HG03139 (cell line): Measurements from ENCODE around the gene MAST4.
A peak's percentile ranks its signal among the peaks of the same experiment; 100 is the strongest.
"Not testable (repeated sequence)": the region's sequence is repeated elsewhere in the genome, so short reads cannot be mapped to it uniquely, and the experiment has no call there.

Source experiments
- ATAC-seq: cut with Tn5 transposase; IDR thresholded peaks from one replicate; pipeline ENCODE4 v1.9.1; 2021; ENCODE audit not compliant: unreplicated experiment

MAST4 gene

DNA sequence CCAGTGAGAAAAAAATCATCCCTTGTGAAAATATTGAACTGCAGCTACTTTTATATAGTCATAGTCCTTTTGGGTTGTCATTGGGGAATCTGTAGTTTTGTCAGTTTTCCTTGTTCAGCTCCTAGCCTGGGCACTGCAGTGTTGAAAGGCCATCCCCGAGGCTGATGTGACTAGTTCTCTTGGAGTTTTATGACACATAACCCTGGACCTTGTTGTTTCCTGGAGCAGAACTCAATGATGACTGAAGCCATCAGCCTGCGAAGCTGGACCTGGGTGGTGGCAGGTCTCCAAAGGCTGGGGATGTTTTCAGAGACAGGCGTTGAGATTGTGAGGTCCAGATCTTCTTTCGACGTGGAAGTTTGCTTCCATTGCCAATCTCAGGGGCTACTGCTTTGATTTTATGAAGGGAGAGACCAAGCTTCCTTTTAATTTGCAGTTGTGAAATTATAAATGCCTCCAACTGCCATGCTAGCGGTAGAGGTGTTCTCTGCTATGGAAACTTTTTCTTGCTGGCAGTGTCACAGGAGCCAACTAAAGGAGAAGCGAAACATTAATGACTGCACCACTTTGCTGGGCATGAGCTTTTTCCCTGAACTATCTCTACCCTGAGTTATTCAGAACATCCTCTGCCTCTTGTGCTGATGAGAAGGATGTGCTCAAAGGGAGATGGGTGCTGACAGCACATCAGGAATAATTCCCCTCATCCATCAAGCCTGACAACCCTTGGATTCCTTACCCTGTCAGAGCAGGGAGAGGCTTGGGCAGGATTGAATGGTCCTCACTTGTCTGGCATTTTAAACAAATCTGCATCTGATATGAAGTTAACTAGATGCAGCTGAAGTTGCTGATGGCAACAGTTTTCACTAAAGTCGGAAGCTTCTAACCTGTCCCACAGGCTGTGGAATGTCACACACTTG is 209.6 kb downstream of the MAST4 start:
- no peak for ATAC-seq

GRCh38 chr5:66807743-66808142 is 211.6 kb downstream of the MAST4 start:
- no peak for ATAC-seq

DNA sequence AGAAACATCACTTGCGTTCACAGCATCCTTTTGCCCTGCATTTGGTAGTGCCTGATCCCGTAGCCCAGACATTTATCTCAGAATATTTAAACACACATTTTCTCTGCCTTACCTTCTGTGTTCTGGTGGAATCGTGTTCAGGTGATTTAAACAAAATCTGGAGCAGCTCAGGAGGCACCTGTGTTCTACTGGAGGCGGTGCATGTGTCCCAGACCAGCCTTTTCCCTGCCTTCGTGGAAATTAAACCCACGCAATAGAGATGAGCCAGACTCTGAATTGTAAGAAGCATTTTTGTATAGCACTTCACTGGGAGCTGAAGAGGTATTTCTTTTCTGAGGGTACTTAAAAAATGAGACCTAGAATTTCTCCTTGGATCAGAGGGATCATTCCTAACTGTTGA is 212.5 kb downstream of the MAST4 start:
- ATAC-seq = no peak

DNA sequence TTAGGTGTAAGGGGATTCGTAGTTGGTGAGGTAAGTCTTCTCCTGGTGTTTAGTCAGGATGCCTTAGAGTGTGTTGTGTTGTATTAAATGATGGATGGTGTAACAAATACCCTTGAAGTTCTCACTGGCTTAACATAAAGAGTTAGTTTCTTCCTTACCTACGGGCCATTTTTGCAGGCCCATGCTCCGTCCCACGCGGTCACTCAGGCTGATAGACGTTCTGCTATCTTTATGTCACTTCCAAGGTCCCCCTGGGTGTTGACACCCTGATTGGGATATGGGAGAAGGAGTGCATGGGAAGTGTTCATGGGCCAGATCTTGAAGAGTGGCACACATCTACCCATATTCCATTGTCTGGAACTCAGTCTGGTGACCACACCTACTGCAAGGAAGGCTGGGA is 214.0 kb downstream of the MAST4 start:
- ATAC-seq = no peak

- no peak for ATAC-seq
Observed at GRCh38 chr5:66810848-66811261, 214.7 kb downstream of the MAST4 start.

DNA sequence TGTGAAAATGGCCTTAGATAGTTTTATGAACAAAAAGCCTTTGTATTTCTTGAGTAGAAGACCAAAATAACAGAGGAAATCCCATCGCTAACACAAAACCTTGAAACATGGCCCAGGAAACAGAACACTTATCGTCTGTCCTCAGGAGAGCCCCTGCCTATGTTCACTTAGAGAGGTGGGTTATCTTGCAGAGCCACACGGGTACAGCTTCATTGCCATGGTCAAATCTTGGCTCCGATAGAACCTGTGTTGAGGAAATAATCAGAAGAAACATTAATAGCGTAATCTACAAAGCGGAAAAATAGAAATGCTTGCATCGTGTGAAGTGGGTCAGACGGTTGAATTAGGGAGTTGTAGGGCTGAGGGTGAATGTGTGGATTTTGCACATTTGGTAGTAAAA is 216.1 kb downstream of the MAST4 start:
- ATAC-seq = no peak

- no peak for ATAC-seq
Observed at GRCh38 chr5:66813306-66813705, 217.1 kb downstream of the MAST4 start.

DNA sequence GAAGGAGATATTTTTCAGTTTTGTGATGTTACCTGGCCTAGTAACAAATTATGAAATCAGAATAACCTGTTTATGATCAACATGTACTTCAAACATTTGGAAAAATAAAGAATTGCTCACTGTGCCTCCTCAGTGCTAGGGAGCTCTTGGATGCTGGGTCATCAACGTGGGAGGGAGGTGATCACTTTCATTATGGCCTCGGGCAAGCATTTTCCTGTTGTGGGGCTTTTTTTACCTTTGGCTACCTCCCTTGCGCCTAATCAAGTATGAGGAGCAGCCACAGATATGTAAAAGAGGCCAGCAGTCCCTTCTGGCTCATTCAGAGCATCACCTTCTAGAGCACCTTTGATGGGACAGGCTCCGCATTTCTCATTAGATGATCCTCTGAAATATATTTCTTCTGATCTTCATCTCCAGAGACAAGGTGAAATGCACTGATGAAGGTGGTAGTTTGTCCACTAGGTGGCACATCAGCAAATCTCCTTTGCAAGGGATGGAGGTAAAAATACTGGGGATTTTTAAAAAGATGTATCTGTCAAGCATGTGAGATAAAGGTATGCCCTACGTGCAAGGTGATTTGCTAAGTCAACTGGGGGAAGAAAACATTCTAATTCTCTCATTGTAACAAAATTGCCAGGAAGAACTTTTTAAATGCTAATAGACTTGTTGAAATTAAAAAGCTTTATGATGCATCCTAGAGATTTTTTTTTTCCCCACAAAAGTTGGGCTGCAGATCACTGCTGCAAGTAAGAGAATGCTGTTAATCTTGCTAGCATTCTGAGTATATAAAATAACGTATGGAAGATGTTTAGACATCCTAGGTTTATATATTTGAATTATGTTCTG is 218.2 kb downstream of the MAST4 start:
- ATAC-seq = no peak

DNA sequence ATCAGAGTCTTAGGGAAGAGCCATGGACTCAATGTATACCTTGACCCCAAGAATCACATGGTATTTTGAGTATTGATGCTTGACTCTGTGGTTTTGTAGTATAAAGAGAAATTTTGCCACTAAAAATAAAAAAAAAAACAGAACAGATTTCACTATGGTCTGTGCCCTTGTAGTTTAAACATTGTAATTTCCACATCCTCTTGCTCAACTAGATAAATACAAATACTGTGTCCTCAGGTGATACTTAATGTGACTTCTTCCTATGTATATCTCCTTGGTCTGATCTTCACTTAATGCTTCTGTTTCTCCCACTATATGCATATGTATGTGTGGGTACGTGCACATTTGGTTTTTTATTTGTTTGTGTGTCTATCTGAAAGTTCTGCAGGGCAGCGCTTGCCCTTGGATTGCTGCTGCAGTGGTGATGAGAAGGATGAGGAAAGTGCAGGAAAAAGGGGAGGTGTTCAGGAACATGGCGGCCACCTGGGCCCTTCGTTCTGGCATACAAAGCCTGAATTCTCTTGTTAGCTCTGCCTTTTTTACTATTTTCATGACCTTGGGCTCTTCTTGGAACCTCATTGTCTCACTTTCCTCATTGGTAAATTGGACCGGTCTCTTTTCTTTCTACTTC is 222.2 kb downstream of the MAST4 start:
- no peak for ATAC-seq

- no peak for ATAC-seq
Observed at GRCh38 chr5:66818935-66819328, 222.7 kb downstream of the MAST4 start.

- no peak for ATAC-seq
Observed at GRCh38 chr5:66820630-66821207, 224.5 kb downstream of the MAST4 start.

GRCh38 chr5:66821688-66822429 is 225.7 kb downstream of the MAST4 start:
- no peak for ATAC-seq

DNA sequence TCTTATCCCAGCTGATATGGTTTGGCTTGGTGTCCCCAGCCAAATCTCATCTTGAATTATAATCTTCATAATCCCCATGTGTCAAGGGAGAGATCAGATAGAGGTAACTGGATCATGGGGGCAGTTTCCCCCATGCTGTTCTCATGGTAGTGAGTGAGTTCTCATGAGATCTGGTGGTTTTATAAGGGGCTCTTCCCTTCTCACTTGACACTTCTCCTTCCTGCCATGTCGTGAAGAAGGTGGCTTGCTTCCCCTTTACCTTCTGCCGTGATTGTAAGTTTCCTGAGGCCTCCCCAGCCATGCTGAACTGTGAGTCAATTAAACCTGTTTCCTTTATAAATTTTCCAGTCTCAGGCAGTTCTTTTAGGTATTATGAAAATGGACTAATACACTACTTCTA is 226.7 kb downstream of the MAST4 start:
- not testable (repeated sequence) for ATAC-seq

- ATAC-seq = no peak
Observed at GRCh38 chr5:66824476-66824875, 228.3 kb downstream of the MAST4 start.

DNA sequence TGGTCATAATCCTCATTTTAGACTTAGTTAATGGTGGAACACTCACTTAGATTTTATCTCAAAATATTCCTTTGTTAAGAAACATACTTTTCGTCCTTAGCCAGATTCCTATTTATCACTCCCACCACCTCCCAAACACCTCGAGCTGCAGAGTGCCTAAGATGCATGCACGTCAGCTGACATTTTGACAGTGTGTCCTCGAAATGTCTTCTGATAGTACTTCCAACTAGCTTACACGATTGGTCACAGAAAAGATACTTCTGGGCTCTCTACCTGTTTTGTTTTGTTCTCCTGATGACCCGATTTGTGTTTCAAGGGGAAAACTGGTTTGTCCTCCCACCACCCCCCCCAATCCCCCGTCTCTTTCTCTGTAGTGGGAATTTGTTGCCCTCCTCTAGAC is 230.1 kb downstream of the MAST4 start:
- no peak for ATAC-seq

- ATAC-seq = no peak
Observed at GRCh38 chr5:66826696-66827095, 230.5 kb downstream of the MAST4 start.

GRCh38 chr5:66828046-66828547 is 231.9 kb downstream of the MAST4 start:
- no peak for ATAC-seq

DNA sequence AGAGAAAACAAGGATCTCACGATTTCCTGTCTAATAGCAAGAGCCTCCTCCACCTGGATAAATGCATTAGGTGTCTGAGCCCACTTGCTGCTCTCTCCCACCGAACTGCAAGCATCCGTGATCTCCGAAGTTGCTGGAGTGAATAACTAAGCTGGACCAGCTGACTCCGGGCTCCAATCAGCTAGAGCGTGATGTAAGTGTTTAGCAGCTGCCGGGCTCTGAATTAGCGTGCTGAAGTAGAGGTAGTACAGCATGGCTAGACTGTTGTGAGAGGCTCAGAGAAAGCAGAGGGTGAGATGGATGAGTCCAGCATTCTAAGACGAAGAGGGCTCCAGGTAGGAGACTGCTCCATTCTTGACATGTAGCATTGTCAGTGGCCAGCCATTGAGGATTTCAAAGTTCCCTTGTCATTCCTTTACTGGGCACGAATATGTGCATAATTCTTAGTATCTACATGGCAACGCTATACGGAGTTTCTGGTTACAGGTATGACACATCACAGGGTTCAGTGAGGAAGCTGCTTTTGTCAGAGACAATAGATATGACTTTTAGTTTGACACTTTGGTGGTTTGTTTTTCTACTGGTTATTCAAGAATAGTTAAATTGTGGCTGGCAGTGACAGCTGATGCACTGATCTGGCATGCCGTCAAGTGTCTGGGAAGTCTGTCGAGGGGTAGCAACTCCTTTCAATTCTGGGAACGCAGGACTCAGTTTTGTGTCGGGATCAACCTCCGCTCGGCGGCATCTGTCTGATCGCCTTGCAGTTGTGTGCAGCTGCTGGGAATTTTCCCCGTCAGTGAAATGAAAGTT is 232.6 kb downstream of the MAST4 start:
- peak; percentile 61 for ATAC-seq

- ATAC-seq = no peak
Observed at GRCh38 chr5:66829358-66829674, 233.1 kb downstream of the MAST4 start.

- no peak for ATAC-seq
Observed at GRCh38 chr5:66829826-66830225, 233.6 kb downstream of the MAST4 start.
